ENCODE measurements around the gene MLKL. TPM values are rescaled to one million over a fixed set of nuclear protein-coding genes. Genes with fewer than 3 reads are reported as not detected.
"Not testable (repeated sequence)": the region's sequence is repeated elsewhere in the genome, so short reads cannot be mapped to it uniquely, and the experiment has no call there.

The MLKL gene
- total and polyA plus RNA-seq, 9 donors, result 1.5 to 9.5 (median 2.5) TPM

GRCh38 chr16:74680681-74681080, 20.0 kb downstream of the MLKL start:
- no peaks in the 10 kb centered on the region for H3K9me3 ChIP-seq
- H3K4me3 ChIP-seq, result no peak overlapping the region
- H3K4me1 ChIP-seq (ENCODE audit: insufficient read depth), result no peaks in the 10 kb centered on the region
- WGBS, 3 donors, result 93% methylated on average over 6 of the region's 6 CpGs
- H3K27ac ChIP-seq, result no peak overlapping the region
- TF ChIP-seq POLR2A (IDR thresholded peaks at IDR 0.05), result no peak
- TF ChIP-seq EP300 (IDR thresholded peaks at IDR 0.05), result no peak
- no peak for TF ChIP-seq CTCF (IDR thresholded peaks at IDR 0.05)
- intact Hi-C loops (cut with DNase I), result no loop called here
- H3K27me3 ChIP-seq, result no peaks in the 10 kb centered on the region
- no peak for DNase-seq
- no peaks in the 10 kb centered on the region for H3K36me3 ChIP-seq

- Histone ChIP-seq H3K4me1 (ENCODE audit: insufficient read depth) (no peaks in the 10 kb centered on the region), H3K27me3 (no peaks in the 10 kb centered on the region), H3K36me3 (no peaks in the 10 kb centered on the region), H3K27ac (no peak overlapping the region), H3K4me3 (no peak overlapping the region), H3K9me3 (no peaks in the 10 kb centered on the region)
- intact Hi-C loops (cut with DNase I), result no loop called here
- TF ChIP-seq EP300 (IDR thresholded peaks at IDR 0.05) (no peak), CTCF (IDR thresholded peaks at IDR 0.05) (no peak), POLR2A (IDR thresholded peaks at IDR 0.05) (no peak)
- WGBS, 3 donors, result 18 to 28% (median 27%) methylated on average over 2 of the region's 2 CpGs
- DNase-seq, result no peak
These were observed 20.7 kb downstream of the MLKL start for GRCh38 chr16:74679983-74680382.

- intact Hi-C loops (cut with DNase I), result no loop called here
- TF ChIP-seq POLR2A (IDR thresholded peaks at IDR 0.05) (no peak), CTCF (IDR thresholded peaks at IDR 0.05) (no peak), EP300 (IDR thresholded peaks at IDR 0.05) (no peak)
- Histone ChIP-seq H3K4me3 (no peak overlapping the region), H3K9me3 (no peaks in the 10 kb centered on the region), H3K27ac (no peak overlapping the region), H3K36me3 (no peaks in the 10 kb centered on the region), H3K4me1 (ENCODE audit: insufficient read depth) (no peaks in the 10 kb centered on the region), H3K27me3 (no peaks in the 10 kb centered on the region)
- DNase-seq, result no peak
- 93 to 100% (median 99%) methylated on average over 4 of the region's 4 CpGs for WGBS, 3 donors
These were observed 22.8 kb downstream of the MLKL start for GRCh38 chr16:74677868-74678267.

GRCh38 chr16:74673876-74674275, 26.8 kb downstream of the MLKL start:
- intact Hi-C loops (cut with DNase I), result no loop called here
- Histone ChIP-seq H3K4me1 (ENCODE audit: insufficient read depth) (no peaks in the 10 kb centered on the region), H3K9me3 (no peaks in the 10 kb centered on the region), H3K36me3 (no peaks in the 10 kb centered on the region), H3K4me3 (no peak overlapping the region), H3K27ac (no peak overlapping the region), H3K27me3 (no peaks in the 10 kb centered on the region)
- TF ChIP-seq EP300 (IDR thresholded peaks at IDR 0.05) (no peak), POLR2A (IDR thresholded peaks at IDR 0.05) (no peak), CTCF (IDR thresholded peaks at IDR 0.05) (no peak)
- DNase-seq, result no peak
- 86 to 87% (median 87%) methylated on average over 3 of the region's 3 CpGs for WGBS, 3 donors

GRCh38 chr16:74668877-74669276, 31.8 kb downstream of the MLKL start:
- H3K4me1 ChIP-seq (ENCODE audit: insufficient read depth); intact Hi-C loops (cut with DNase I); H3K27me3 ChIP-seq; H3K27ac ChIP-seq; H3K4me3 ChIP-seq; DNase-seq; H3K9me3 ChIP-seq; H3K36me3 ChIP-seq: not testable (repeated sequence)
- WGBS, 3 donors, result 95 to 98% (median 96%) methylated on average over 10 of the region's 10 CpGs

Measured in ovary (tissue), 9 donors.